Skeletal muscle cell (primary cell): Measurements from ENCODE around the gene RLN2.
"Not testable (repeated sequence)": the region's sequence is repeated elsewhere in the genome, so short reads cannot be mapped to it uniquely, and the experiment has no call there.

Source experiments
- DNase-seq: peaks from one replicate; pipeline ENCODE4 v3.0.0-alpha.2; 2010; ENCODE audit warnings: low read depth
- H3K4me3 ChIP-seq: 2 replicates; pipeline ENCODE4 v1.5.1; 2011; ENCODE audit warnings: low read depth, mild to moderate bottlenecking, control low read depth, low read length, moderate library complexity

RLN2 gene, protein sequence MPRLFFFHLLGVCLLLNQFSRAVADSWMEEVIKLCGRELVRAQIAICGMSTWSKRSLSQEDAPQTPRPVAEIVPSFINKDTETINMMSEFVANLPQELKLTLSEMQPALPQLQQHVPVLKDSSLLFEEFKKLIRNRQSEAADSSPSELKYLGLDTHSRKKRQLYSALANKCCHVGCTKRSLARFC

GRCh38 chr9:5303840-5304795 is at the start of gene RLN2:
Gene RLN2, minus strand, starts transcription at chr9:5304716. Its CDS starts 136 bp downstream, at chr9:5304580.
- H3K4me3 ChIP-seq: not testable (repeated sequence)

GRCh38 chr9:5354184-5354583 is 49.7 kb upstream of the RLN2 start:
- DNase-seq: no peak
- H3K4me3 ChIP-seq: no peak overlapping the region

More at GRCh38 chr9:5303840-5304795, at the start of gene RLN2:
- DNase-seq: not testable (repeated sequence)

DNA sequence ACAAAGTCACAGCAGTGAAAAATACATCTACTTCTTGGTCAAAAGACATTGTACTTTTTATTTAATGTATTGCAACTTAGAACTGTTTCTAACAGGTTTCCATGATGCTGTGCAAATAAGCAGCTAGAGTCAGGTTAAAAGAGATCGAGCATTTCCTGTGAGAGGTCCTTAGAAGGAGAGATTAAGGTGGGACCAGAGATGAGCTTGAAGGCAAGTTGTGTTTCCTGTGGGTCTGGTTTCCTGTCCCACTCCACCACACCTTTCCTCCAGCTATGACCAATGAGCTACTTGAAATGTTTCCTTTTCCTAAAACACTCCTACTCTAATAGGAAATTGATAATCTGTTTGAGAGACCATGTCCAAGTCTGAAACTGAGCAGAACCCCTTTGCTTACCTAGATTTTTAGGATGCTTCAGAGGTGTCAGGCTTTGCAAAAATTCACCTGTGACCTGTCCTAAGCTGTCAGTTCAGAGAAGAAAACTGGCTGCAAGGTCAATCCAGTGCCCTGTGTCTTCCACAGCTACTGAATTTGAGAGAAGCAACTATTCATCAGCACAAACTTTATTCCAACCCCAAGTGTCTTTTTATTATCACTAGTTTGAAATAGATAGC is 48.2 kb upstream of the RLN2 start:
- no peak overlapping the region for H3K4me3 ChIP-seq
- no peak for DNase-seq

DNA sequence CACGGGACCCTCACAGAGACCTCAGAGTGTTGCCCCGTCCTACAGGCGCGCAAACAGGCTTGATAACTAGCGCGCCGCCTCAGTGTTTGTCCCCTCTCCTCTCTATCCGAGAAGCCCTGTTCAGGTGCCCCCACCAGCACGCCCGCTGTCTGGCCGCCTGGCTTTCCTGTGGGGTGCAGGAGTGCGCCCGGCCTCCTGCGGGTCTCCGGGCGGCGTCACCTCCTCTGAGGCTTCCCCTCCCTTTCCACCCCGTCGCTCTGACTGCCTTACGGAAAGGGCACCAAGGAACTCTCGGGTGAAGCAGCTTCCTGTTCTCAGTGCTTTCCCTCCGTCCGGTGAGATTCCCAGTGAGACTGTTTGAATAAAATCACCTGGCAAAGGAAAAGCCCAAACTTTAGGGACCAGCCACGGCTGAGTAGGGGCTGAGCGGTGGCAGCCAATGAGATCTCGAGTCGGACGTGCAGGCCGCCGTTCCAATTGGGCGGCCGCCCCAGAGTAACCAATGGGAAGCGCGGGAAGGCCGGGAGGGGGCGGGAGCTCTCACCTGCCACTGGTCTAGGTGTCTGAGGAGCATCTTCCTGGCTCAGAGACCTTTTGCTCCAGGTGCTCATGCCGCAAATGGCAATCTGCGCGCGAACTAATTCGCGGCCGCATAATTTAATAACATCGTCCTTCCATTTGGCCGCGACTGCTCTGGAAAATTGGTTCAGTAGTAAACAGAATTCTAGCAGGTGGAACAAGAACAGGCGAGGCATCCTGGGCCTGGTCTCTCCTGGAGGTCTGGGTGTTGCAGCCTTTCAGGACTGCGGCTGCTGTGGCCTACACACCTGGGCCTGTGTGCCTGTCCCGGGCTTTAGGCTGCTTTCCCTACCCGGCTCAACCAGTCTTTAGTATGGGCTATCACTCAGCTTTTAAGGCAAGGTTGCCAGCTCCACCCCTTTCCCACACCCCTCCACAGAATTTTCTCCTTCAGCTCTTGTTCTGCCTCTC is 34.8 kb upstream of the RLN2 start, which contains the start of gene RLN1:
TSS of gene RLN1 (minus strand) at position 885 of the 990 bp plus-strand sequence. CDS start at position 755, 130 bp downstream.
- peak within 1 kb of the TSS; percentile 13 for H3K4me3 ChIP-seq

DNA sequence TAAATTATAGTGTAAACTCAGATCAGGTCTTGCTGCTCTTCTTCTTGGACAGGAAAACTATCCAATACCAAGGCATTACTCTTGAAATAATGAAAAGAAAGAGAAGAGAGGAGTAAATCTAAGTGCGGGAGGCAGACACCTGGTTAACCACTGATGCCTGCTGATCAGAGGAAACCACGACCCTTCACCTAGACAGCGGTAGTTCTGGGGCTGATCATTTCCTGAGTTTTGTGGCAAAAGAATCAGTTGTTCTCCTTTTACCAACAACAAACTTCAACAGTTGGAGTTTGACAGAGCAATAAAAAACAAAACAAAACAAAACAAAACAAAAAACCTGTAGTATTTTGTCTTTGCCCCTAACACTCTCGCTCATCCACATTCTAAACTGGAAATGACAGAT is 32.2 kb upstream of the RLN2 start:
- DNase-seq: no peak
- no peak overlapping the region for H3K4me3 ChIP-seq

More for the DNA sequence above, 34.8 kb upstream of the RLN2 start, which contains the start of gene RLN1:
- not testable (repeated sequence) for DNase-seq

- DNase-seq, H3K4me3 ChIP-seq: not testable (repeated sequence)
Observed at GRCh38 chr9:5331276-5331675, 26.8 kb upstream of the RLN2 start.

- DNase-seq: no peak
- no peak overlapping the region for H3K4me3 ChIP-seq
Observed at GRCh38 chr9:5326893-5327548, 22.5 kb upstream of the RLN2 start.

DNA sequence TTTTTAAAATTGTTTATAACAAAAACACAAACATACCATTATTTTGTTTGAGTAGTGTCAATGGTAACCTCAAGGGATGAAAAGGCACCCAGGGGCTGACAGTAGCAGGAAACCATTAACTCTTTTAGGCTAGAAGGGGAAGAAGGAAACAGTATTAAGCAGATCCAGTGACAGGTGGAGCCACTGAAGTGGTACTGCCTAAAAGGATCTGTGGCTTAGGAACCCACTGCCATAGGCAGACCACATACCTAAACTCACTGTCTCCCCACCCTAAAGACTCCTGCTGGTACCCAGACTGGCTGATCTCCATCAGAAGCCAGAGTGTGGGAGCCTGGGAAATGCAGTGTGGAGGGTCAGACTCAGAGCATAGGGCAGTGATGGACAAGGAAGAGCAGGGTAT is 21.7 kb upstream of the RLN2 start:
- no peak for DNase-seq
- no peak overlapping the region for H3K4me3 ChIP-seq

DNA sequence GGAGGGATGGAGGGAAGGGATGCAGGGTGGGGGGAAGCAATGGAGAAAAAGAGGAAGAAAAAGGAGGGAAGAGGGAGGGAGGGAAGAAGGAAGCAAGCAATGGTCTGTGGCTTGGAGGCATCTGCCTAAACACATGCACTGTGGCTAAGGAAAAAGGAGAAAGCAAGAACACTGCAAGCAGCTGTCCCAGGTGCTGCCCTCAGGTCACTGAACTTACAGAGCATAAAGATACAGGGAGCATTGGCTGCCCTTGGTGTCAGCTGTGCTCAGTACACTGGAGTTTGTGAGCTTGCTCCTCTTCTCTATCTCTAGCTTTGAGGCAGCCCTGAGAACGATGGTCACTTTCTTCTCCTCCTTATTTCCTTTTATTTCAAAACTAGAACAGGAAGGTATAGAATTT is 17.1 kb upstream of the RLN2 start:
- not testable (repeated sequence) for H3K4me3 ChIP-seq, DNase-seq

- no peak overlapping the region for H3K4me3 ChIP-seq
- DNase-seq: no peak
Observed at GRCh38 chr9:5321058-5321457, 16.5 kb upstream of the RLN2 start.

DNA sequence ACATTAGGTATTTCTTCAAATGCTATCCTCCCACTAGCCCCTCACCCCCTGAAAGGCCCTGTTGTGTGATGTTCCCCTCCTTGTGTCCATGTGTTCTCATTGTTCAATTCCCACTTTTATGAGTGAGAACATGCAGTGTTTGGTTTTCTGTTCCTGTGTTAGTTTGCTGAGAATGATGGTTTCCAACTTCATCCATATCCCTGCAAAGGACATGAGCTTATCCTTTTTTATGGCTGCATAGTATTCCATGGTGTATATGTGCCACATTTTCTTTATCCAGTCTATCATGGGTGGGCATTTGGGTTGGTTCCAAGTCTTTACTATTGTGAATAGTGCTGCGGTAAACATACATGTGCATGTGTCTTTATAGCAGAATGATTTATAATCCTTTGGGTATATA is 11.9 kb upstream of the RLN2 start:
- H3K4me3 ChIP-seq, DNase-seq: not testable (repeated sequence)

DNA sequence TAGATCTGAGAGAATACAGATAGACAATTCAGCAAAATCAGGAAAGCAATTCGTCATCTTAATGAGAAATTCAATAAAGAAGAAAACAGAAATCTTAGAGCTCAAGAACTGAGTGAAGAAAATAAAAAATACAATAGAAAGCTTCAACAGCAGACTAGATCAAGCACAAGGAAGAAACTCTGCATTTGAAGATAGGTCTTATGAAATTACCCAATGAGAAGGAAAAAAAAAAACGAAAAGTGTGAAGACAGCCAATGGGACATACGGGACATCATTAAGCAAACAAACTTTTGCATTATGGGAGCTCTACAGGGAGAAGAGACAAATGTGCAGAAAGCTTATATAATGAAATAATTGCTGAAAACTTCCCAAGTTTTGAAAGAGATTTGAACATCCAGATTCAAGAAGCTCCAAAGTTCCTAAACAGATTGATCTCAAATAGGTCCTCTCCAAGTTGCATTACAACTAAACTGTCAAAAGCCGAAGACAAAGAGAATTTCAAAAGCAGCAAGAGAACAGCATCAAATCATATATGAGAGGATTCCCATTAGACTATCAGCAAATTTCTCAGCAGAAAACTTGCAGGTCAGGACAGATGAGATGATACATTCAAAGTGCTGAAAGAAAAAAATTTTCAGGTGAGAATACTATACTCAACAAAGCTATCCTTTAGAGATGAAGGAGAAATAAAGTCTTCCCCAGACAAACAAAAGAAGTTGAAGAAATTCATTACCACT is 10.8 kb upstream of the RLN2 start:
- no peak overlapping the region for H3K4me3 ChIP-seq
- no peak for DNase-seq

- H3K4me3 ChIP-seq: no peak overlapping the region
- no peak for DNase-seq
Observed at GRCh38 chr9:5310851-5311250, 6.3 kb upstream of the RLN2 start.

GRCh38 chr9:5305741-5306140 is 1.2 kb upstream of the RLN2 start:
- DNase-seq: no peak

DNA sequence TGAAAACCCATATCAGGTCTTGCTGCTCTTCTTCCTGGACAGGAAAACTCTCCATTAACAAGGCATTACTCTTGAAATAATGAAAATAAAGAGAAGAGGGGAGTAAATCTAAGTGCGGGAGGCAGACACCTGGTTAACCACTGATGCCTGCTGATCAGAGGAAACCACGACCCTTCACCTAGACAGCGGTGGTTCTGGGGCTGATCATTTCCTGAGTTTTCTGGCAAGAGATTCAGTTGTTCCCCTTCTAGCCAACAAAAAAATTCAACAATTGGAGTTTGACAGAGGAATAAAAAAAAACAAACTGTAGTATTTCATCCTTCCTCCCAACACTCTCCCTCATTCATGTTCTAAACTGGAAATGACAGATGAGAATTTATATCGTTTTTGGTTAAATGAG is 3.0 kb downstream of the RLN2 start:
- no peak overlapping the region for H3K4me3 ChIP-seq
- no peak for DNase-seq

More at GRCh38 chr9:5305741-5306140, 1.2 kb upstream of the RLN2 start:
- no peak overlapping the region for H3K4me3 ChIP-seq

DNA sequence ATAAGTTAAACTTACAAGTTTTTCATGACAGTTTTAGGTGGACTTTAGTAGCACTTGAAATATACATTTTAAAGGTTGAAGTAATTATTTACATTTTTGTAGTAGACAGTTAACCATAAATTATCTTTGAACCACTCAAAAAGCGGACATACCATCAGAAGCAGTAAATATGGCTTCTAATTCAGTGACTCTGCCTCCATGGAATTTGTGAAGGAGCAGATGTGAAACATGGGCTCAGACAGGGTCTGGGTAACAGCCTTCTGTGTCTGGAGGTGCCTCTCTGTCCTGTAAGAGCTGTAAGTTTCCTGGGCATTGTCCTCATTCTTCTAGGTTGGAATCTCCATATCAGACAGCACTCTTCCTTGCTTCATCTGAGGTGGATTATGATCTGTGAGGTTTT is 12.4 kb downstream of the RLN2 start:
- DNase-seq: peak; percentile 2
- H3K4me3 ChIP-seq: no peak overlapping the region

DNA sequence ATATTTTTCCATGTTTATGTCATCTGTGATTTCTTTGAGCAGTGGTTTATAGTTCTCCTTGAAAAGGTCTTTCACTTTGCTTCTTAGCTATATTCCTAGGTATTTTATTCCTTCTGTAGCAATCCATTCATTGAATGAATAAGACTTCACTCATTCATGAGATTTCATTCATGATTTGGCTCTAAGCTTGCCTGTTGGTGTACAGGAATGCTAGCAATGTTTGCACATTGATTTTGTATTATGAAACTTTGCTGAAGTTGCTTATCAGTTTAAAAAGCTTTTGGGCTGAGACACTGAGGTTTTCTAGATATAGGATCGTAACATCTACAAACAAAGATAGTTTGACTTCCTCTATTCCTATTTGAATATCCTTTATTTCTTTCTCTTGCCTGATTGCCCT is 15.9 kb downstream of the RLN2 start:
- H3K4me3 ChIP-seq: no peak overlapping the region
- no peak for DNase-seq

DNA sequence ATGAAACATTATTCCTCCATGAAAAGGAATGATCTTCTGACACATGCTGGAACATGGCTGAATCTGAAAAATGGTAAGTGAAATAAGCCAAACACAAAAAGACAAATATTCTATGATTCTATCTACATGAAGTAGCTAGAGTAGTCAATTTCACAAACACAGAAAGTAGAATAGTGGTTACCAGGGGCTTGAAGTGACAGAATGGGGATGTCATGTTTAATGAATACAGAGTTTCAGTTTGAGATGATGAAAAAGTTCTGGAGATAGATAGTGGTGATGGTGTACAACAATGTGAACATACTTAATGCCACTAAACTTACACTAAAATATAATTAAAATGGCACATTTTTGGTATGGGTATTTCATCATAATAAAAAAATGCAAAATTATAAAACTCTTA is 18.3 kb downstream of the RLN2 start:
- no peak overlapping the region for H3K4me3 ChIP-seq
- DNase-seq: no peak
